SK-N-SH (cell line): ENCODE data around the gene MAN2C1. TPM values are rescaled to one million over a fixed set of nuclear protein-coding genes. Genes with fewer than 3 reads are reported as not detected.

ENCODE experiments used
- CTCF ChIA-PET: fragments of 300-600, 350-600 bp; formaldehyde crosslinking; extraction: SDS; loops from one replicate; lab custom pipeline; 2021; lab: Yijun Ruan, JAX
- POLR2A ChIA-PET: fragments of 350-600 bp; sonication (Branson Sonifier 250); formaldehyde crosslinking; extraction: SDS; loops from one replicate; lab custom pipeline; 2020; ENCODE audit warnings: antibody characterized with exemption, inconsistent platforms; lab: Yijun Ruan, JAX
- DNase-seq: peaks from one replicate; pipeline ENCODE4 v3.0.0; 2012
- H2AFZ ChIP-seq: fragments of 200-600 bp; sonication (generic); 2 replicates; pipeline ENCODE4 v1.8.1; 2016; ENCODE audit warnings: antibody characterized with exemption, mild to moderate bottlenecking, low read depth
- H3F3A ChIP-seq: fragments of 200-600 bp; sonication (generic); replicated peaks from 2 replicates; pipeline ENCODE3; 2016; ENCODE audit warnings: antibody characterized with exemption, mild to moderate bottlenecking; ENCODE audit not compliant: insufficient read depth
- H3K27ac ChIP-seq, 2 experiments: fragments of 200-500 bp in 1 of 2; fragments of 200-600 bp in 1 of 2; sonication (Bioruptor generic) in 1 of 2; sonication (generic), shearing (Covaris generic) in 1 of 2; 2 replicates each; pipeline versions ENCODE4 v1.5.1 to v1.6.1; 2014 to 2016; ENCODE audit warnings: low read depth in 2 of 2, inconsistent platforms in 1 of 2, low read length in 1 of 2, mild to moderate bottlenecking in 1 of 2, mixed read lengths in 1 of 2
- H3K27me3 ChIP-seq: fragments of 200-600 bp; sonication (generic), shearing (Covaris generic); 2 replicates; pipeline ENCODE4 v1.6.1; 2016; ENCODE audit warnings: mixed run types; ENCODE audit not compliant: insufficient read depth
- H3K36me3 ChIP-seq, 2 experiments: fragments of 200-500 bp in 1 of 2; fragments of 200-600 bp in 1 of 2; sonication (Bioruptor generic) in 1 of 2; sonication (generic) in 1 of 2; replicated peaks in 1 of 2; 2 replicates each; pipeline versions ENCODE3 to v1.5.1; 2014 to 2016; ENCODE audit warnings: low read length in 1 of 2, mild to moderate bottlenecking in 1 of 2; ENCODE audit not compliant: insufficient read depth in 2 of 2, control insufficient read depth in 1 of 2
- H3K4me1 ChIP-seq, 2 experiments: fragments of 200-500 bp in 1 of 2; fragments of 200-600 bp in 1 of 2; sonication (Bioruptor generic) in 1 of 2; sonication (generic), shearing (Covaris generic) in 1 of 2; 2 replicates each; pipeline versions ENCODE4 v1.5.1 to v1.6.1; 2014 to 2016; ENCODE audit warnings: low read depth in 1 of 2, low read length in 1 of 2, mixed run types in 1 of 2; ENCODE audit not compliant: insufficient read depth in 2 of 2, control insufficient read depth in 1 of 2
- H3K4me2 ChIP-seq: fragments of 200-600 bp; sonication (generic), shearing (Covaris generic); 2 replicates; pipeline ENCODE4 v1.6.1; 2017; ENCODE audit warnings: mixed run types
- H3K4me3 ChIP-seq, 2 experiments: fragments of 200-500 bp in 1 of 2; fragments of 200-600 bp in 1 of 2; sonication (Bioruptor generic) in 1 of 2; sonication (generic), shearing (Covaris generic) in 1 of 2; 2 replicates each; pipeline versions ENCODE4 v1.5.1 to v1.8.1; 2014 to 2016; ENCODE audit warnings: low read depth in 2 of 2, inconsistent platforms in 1 of 2, low read length in 1 of 2, mild to moderate bottlenecking in 1 of 2, mixed read lengths in 1 of 2, moderate library complexity in 1 of 2
- H3K79me2 ChIP-seq: fragments of 200-600 bp; sonication (generic); 2 replicates; pipeline ENCODE4 v1.8.1; 2017; ENCODE audit warnings: mild to moderate bottlenecking; ENCODE audit not compliant: insufficient read depth
- H3K9ac ChIP-seq: fragments of 200-600 bp; sonication (generic); 2 replicates; pipeline ENCODE4 v1.6.1; 2017; ENCODE audit warnings: mixed run types
- H3K9me2 ChIP-seq: fragments of 200-600 bp; sonication (generic); 2 replicates; pipeline ENCODE4 v1.6.1; 2017; ENCODE audit warnings: mixed run types
- H3K9me3 ChIP-seq: fragments of 200-600 bp; sonication (generic); 2 replicates; pipeline ENCODE4 v1.6.1; 2017; ENCODE audit warnings: mixed run types, mild to moderate bottlenecking, moderate library complexity
- H4K20me1 ChIP-seq: fragments of 200-600 bp; sonication (generic); 2 replicates; pipeline ENCODE4 v1.6.1; 2017; ENCODE audit warnings: mild to moderate bottlenecking, mixed run types; ENCODE audit not compliant: insufficient read depth
- CHD2 ChIP-seq: fragments of 150-350 bp; IDR thresholded peaks from 2 replicates; pipeline ENCODE4 v1.6.1; 2018; ENCODE audit warnings: low read length; ENCODE audit not compliant: partially characterized antibody
- EP300 ChIP-seq, 2 experiments: IDR thresholded peaks; 2 replicates each; pipeline versions ENCODE4 v1.4.0 to v1.6.1; 2012; ENCODE audit warnings: borderline replicate concordance in 1 of 2, low read depth in 1 of 2, low read length in 1 of 2
- FOXM1 ChIP-seq: IDR thresholded peaks from 2 replicates; pipeline ENCODE4 v1.4.0; 2012; ENCODE audit warnings: low read depth, mild to moderate bottlenecking
- GATA2 ChIP-seq: sonication (generic); formaldehyde crosslinking; IDR thresholded peaks from 2 replicates; pipeline ENCODE4 v1.5.0; 2020; ENCODE audit warnings: mild to moderate bottlenecking, missing genetic modification reagents
- MAX ChIP-seq: IDR thresholded peaks from 2 replicates; pipeline ENCODE4 v1.4.0; 2012; ENCODE audit warnings: low read depth
- MEF2A ChIP-seq: IDR thresholded peaks from 2 replicates; pipeline ENCODE4 v1.4.0; 2012; ENCODE audit warnings: low read depth, borderline replicate concordance
- MXI1 ChIP-seq: IDR thresholded peaks from 2 replicates; pipeline ENCODE4 v1.6.1; 2012; ENCODE audit warnings: mild to moderate bottlenecking, low read depth, low read length, improper control_type of control experiment
- NFIC ChIP-seq: IDR thresholded peaks from 2 replicates; pipeline ENCODE4 v1.4.0; 2012; ENCODE audit warnings: borderline replicate concordance
- NRF1 ChIP-seq: IDR thresholded peaks from 2 replicates; pipeline ENCODE4 v1.6.1; 2012; ENCODE audit warnings: low read depth, mild to moderate bottlenecking, low read length
- REST ChIP-seq: IDR thresholded peaks from 2 replicates; pipeline ENCODE4 v1.6.1; 2012; ENCODE audit warnings: mild to moderate bottlenecking, low read depth, low read length, moderate library complexity
- RFX5 ChIP-seq: IDR thresholded peaks from 2 replicates; pipeline ENCODE4 v1.6.1; 2012; ENCODE audit warnings: mild to moderate bottlenecking, improper control_type of control experiment, low read length
- SMC3 ChIP-seq: IDR thresholded peaks from 2 replicates; pipeline ENCODE4 v1.6.1; 2012; ENCODE audit warnings: low read depth, low read length, improper control_type of control experiment
- TAF1 ChIP-seq: IDR thresholded peaks from 2 replicates; pipeline ENCODE4 v1.6.1; 2012; ENCODE audit warnings: low read depth, mild to moderate bottlenecking, low read length, moderate library complexity, borderline replicate concordance
- YY1 ChIP-seq: IDR thresholded peaks from 2 replicates; pipeline ENCODE4 v1.4.0; 2012; ENCODE audit warnings: low read depth, mild to moderate bottlenecking
- WGBS: methylation state at CpG from one replicate; pipeline ENCODE4 v1.1.6; 2017; ENCODE audit warnings: low lambda C conversion rate; 5-methylcytosine and 5-hydroxymethylcytosine counted together
- polyA plus RNA-seq, 3 experiments: library from polyadenylated mRNA; depleted of rRNA; stranded (reverse); fragments of >200 nt; gene quantifications; 2 replicates each; pipeline ENCODE4 v1.2.3, GENCODE V29; 2012
- TF ChIP-seq, protein P1 (sequence below): IDR thresholded peaks from 2 replicates; pipeline ENCODE4 v1.4.0; 2012; ENCODE audit warnings: low read depth, borderline replicate concordance
- TF ChIP-seq, protein P2 (sequence below): fragments of 150-350 bp; IDR thresholded peaks from 2 replicates; pipeline ENCODE4 v1.6.1; 2017; ENCODE audit warnings: antibody characterized with exemption, low read length, low read depth, borderline replicate concordance

The MAN2C1 gene
- polyA plus RNA-seq, 1 of the 3 experiments (the other 2 are of a cell fraction) = 132 TPM

- H3K4me1 ChIP-seq = no peaks in the 10 kb centered on the region
- H3F3A ChIP-seq = peaks cover 7% of the 10 kb centered on the region
- H3K9me2 ChIP-seq = no peaks in the 10 kb centered on the region
- H3K36me3 ChIP-seq = peaks cover 53 to 91% of the 10 kb centered on the region in 2 experiments
- H3K4me2 ChIP-seq = no peak overlapping the region
- ChIA-PET CTCF (interaction anchor here (1.5 to 2.2 kb wide), 3 partner anchors 10 to 16 kb away, joined by 3 to 9 read pairs (median 4); partner anchors contain the start of gene MAN2C1), POLR2A (no interaction called here)
- TF ChIP-seq MXI1 = no peak
- no peak for TF ChIP-seq REST
- TF ChIP-seq, protein P1, sequence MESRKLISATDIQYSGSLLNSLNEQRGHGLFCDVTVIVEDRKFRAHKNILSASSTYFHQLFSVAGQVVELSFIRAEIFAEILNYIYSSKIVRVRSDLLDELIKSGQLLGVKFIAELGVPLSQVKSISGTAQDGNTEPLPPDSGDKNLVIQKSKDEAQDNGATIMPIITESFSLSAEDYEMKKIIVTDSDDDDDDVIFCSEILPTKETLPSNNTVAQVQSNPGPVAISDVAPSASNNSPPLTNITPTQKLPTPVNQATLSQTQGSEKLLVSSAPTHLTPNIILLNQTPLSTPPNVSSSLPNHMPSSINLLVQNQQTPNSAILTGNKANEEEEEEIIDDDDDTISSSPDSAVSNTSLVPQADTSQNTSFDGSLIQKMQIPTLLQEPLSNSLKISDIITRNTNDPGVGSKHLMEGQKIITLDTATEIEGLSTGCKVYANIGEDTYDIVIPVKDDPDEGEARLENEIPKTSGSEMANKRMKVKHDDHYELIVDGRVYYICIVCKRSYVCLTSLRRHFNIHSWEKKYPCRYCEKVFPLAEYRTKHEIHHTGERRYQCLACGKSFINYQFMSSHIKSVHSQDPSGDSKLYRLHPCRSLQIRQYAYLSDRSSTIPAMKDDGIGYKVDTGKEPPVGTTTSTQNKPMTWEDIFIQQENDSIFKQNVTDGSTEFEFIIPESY = no peak
- TF ChIP-seq MAX = no peak
- no peak for TF ChIP-seq GATA2 (CRISPR knock-in tag)
- TF ChIP-seq EP300 (IDR thresholded peaks at IDR 0.05; ENCODE audit: borderline replicate concordance in 1 of 2, low read depth in 1 of 2, low read length in 1 of 2) = no peak
- TF ChIP-seq NRF1 = no peak
- no peak for TF ChIP-seq FOXM1
- TF ChIP-seq SMC3 = no peak
- no peak for TF ChIP-seq CHD2
- no peak for TF ChIP-seq YY1
- TF ChIP-seq RFX5 = no peak
- TF ChIP-seq NFIC = no peak
- no peak for TF ChIP-seq TAF1
- TF ChIP-seq, protein P2, sequence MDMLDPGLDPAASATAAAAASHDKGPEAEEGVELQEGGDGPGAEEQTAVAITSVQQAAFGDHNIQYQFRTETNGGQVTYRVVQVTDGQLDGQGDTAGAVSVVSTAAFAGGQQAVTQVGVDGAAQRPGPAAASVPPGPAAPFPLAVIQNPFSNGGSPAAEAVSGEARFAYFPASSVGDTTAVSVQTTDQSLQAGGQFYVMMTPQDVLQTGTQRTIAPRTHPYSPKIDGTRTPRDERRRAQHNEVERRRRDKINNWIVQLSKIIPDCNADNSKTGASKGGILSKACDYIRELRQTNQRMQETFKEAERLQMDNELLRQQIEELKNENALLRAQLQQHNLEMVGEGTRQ = no peak
- no peak for TF ChIP-seq MEF2A
- peaks cover 6% of the 10 kb centered on the region; the same call in 1 of the 2 replicates for H3K79me2 ChIP-seq
- DNase-seq = no peak
- H3K9ac ChIP-seq = no peak overlapping the region
- H3K4me3 ChIP-seq = no peak overlapping the region
- H3K9me3 ChIP-seq = no peaks in the 10 kb centered on the region
- WGBS = 80% methylated on average over 4 of the region's 4 CpGs
- no peaks in the 10 kb centered on the region for H3K27me3 ChIP-seq
- H3K27ac ChIP-seq = no peak overlapping the region
- no peak overlapping the region for H2AFZ ChIP-seq
- H4K20me1 ChIP-seq = no peaks in the 10 kb centered on the region
Observed at GRCh38 chr15:75380773-75381172, 12.4 kb upstream of the MAN2C1 start.
